Activated CD8-positive, alpha-beta memory T cell treated with anti-CD3 and anti-CD28 coated beads, Interleukin-2, amount 50 U/mL, for 24 hours (primary cell): Measurements from ENCODE around the gene KRT77.
"Not testable (repeated sequence)": the region's sequence is repeated elsewhere in the genome, so short reads cannot be mapped to it uniquely, and the experiment has no call there.

Experiments used
- DNase-seq: peaks from one replicate; pipeline ENCODE4 v3.0.0-alpha.2; 2020; ENCODE audit errors: extremely low read depth

The KRT77 gene

GRCh38 chr12:52675301-52675701, 28.0 kb downstream of the KRT77 start:
- no peak for DNase-seq

- DNase-seq, result no peak
These were observed 28.9 kb downstream of the KRT77 start for GRCh38 chr12:52674433-52674775.

- DNase-seq, result no peak
These were observed 29.5 kb downstream of the KRT77 start for GRCh38 chr12:52673713-52674432.

- DNase-seq, result no peak
These were observed 30.1 kb downstream of the KRT77 start for GRCh38 chr12:52673217-52673616.

GRCh38 chr12:52672321-52672933, 30.9 kb downstream of the KRT77 start:
- no peak for DNase-seq

- DNase-seq, result no peak
These were observed 32.4 kb downstream of the KRT77 start for GRCh38 chr12:52670961-52671360.

- DNase-seq, result no peak
These were observed 32.8 kb downstream of the KRT77 start for GRCh38 chr12:52670506-52670905.

GRCh38 chr12:52669941-52670340, 33.4 kb downstream of the KRT77 start:
- DNase-seq, result not testable (repeated sequence)

- no peak for DNase-seq
These were observed 33.9 kb downstream of the KRT77 start for GRCh38 chr12:52669426-52669825.

- no peak for DNase-seq
These were observed 35.4 kb downstream of the KRT77 start for GRCh38 chr12:52667931-52668330.

GRCh38 chr12:52667509-52667908, 35.8 kb downstream of the KRT77 start:
- no peak for DNase-seq

- no peak for DNase-seq
These were observed 36.9 kb downstream of the KRT77 start for GRCh38 chr12:52666471-52666870.

GRCh38 chr12:52663420-52663819, 39.9 kb downstream of the KRT77 start:
- no peak for DNase-seq

- no peak for DNase-seq
These were observed 40.5 kb downstream of the KRT77 start for GRCh38 chr12:52662918-52663229.

GRCh38 chr12:52662093-52662917, 41.0 kb downstream of the KRT77 start:
- no peak for DNase-seq

- no peak for DNase-seq
These were observed 41.7 kb downstream of the KRT77 start for GRCh38 chr12:52661668-52662067.

GRCh38 chr12:52660934-52661499, 42.3 kb downstream of the KRT77 start:
- no peak for DNase-seq

- no peak for DNase-seq
These were observed 43.4 kb downstream of the KRT77 start for GRCh38 chr12:52659951-52660350.

- DNase-seq, result no peak
These were observed 43.9 kb downstream of the KRT77 start for GRCh38 chr12:52659395-52659794.

GRCh38 chr12:52658196-52658595, 45.1 kb downstream of the KRT77 start:
- no peak for DNase-seq

- no peak for DNase-seq
These were observed 45.9 kb downstream of the KRT77 start for GRCh38 chr12:52657250-52657902.

- DNase-seq, result no peak
These were observed 46.7 kb downstream of the KRT77 start for GRCh38 chr12:52656616-52657015.
